ENCODE results near the gene TNXB.
A peak's percentile ranks its signal among the peaks of the same experiment; 100 is the strongest.
"Not testable (repeated sequence)": the region's sequence is repeated elsewhere in the genome, so short reads cannot be mapped to it uniquely, and the experiment has no call there.

TNXB gene

DNA sequence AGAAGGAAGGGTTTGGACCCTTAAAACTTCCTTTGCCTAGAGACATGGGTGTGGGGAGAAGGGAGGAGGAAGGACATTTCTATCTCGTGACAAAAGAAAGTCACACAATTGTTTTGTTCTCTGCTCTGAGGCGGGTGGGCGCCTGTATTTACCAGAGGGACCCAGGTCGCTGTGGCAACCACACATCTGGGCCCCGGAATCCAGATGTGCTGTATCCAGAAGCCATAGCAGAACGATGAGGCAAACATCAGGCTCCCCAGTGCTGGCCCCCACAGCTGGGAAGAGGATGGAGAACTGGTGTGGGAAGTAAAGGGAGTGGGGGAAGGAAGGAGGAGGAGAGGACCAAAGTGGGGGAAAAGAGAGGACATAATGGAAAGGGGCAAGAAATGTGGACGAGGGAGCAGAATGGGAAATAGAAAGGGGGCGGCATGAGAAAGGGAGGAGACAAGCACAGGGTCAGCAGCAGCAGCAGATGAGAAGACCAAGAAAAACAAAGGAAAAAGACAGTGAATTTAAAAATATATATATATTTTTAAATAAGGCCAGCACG, 3.4 kb upstream of the TNXB start:
- DNase-seq (ENCODE audit: low read depth): no peak

DNA sequence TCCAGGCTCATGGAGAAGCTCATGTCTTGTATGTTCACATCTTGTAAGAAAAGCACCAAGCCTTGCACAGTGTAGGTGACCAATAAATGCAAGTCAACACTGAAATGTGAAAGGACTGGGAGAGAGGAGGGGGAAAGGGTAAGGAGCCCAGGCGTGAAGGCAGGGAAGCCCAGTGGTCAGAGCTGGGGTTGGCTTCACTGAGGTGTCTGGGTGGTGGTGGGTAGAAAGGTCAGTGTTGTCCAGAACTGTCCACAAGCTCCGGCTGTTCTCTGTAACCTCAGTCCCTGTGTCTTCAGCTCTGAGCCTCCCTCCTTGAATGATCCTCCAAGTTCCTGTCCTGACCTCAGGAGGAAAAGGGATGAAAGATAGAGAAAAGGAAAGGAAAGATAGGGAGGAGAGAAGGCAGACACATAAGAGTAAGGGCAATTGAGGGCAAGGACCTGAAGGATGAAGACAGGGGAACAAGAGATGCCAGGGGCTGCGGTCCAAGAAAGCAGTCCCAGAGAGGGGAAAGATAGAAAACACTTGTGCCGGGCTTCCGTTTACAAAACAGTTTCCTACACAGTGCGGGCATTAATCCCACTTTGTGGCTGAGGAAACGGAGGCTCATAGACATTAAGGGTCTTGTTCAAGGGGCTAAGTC, 2.4 kb upstream of the TNXB start:
- DNase-seq (ENCODE audit: low read depth): no peak

DNA sequence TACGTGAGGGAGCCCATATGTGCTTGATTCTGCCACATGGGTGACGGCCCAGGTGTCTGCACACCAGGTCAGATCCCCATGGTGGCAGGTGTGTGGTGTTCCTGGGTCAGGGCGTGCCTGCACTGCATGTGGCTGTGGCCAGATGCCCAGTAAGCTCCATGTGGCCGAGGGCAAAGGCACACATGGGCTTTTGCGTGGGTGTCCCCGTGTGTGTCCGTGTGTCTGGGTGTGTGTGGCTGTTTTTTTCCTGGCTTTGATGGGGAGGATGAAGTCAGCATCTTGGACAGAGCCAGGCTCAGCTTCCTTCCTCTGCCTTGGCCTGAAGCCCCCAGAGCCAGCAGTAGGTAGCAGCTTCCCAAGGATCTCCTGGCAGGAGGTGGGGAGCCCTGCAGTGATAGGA, 1.5 kb upstream of the TNXB start:
- DNase-seq (ENCODE audit: low read depth): no peak

DNA sequence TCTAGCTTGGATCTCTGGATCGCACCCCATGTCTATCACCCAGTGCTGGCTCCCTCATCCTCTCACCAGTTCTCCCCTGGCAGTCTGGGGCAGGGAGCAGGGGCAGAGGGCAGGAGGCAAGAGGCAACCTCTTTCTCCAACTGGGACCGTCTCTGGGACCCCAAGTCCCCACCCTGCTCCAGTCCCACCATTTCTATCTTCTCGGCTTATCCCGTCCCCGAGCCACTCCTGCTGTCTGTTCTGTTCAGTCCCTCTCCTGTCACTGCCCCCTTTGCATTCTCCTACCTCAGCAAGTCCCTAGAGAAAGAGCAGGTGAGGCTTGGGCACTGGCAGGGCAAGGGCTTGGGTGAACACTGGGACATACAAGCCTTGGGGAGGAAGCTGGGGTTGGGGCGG, 625 bp upstream of the TNXB start:
- no peak for DNase-seq (ENCODE audit: low read depth)

DNA sequence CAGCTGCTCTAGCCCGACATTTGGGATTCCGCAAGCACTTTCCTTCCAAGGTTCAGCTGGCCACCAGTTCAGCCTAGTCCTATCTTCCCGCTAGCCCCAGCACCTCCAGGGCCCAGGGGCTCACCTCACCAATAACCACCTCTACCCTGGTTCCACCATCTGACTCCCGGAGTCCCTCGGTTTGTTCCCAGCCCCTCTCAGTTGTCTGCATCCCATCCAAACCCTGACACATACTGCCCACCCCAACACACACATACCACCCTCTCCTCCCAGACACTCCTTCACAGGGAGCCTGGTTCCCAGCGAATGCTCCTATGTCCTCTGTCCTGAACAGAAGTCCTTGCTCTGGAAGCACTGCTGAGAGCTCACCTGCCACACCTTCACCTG, 418 bp downstream of the TNXB start:
- DNase-seq (ENCODE audit: low read depth): no peak

DNA sequence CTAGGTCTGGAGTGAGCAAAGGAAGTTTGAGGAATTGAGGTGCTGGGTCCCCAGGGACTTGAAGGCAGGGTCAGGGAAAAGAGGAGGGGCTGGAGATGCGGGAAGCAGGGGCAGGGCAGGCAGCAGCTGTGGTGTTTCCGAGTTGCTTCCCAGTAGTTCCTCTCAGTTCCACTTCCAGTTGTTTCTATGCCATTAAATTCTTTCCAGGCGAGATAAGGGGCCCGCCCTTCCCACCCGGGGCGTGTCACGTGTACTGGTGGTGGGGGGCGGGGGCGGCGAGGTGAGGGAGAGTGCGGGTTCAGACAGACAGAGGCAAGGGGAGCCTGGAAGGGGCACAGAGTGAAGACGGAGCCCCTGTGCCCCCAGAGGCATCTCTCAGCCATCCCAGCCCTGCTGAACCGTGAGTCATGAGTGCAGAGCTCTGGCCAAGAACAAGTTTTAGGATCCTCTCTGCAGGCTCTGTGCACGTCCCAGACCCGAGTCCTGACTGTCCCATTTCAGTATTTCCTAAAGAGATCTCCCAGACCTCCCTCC, 977 bp downstream of the TNXB start:
- no peak for DNase-seq (ENCODE audit: low read depth)

DNA sequence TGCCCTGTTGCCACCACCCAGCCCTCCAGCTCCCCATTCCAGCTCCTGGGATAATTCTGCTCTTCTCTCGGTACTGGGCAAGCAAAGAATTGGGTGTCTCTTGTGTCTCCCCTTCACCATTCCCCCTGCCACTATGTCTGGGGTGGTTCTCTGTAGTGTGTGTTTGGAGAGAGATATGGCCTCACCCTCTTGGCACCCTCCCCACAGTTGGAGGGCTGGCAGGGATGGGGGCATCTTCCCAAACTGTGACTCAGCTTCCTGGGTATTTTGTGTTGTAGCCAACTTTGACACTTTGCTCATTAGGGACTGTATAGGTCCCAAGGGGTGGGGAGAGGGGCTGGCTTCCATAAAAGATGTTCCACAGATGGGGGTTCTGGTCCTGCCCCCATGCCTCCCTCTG, 1.7 kb downstream of the TNXB start:
- no peak for DNase-seq (ENCODE audit: low read depth)

DNA sequence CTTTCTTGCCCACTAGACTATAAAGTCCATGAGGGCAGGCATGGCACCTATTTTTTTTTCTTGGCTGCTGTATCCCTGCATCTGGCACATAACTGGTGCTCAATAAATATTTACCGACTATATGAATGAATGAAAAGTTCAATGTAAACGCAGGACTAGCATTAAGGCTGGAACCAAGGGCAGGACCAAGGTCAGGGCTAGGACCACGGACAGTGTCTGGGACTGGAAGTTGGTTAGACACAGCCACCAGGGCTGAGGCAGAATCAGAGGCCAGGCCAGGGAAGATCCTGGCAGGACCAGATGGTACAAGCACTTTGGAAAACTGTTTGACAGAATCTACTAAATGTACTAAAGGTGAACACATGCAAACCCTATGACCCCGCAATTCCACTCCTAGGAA, 3.7 kb downstream of the TNXB start:
- no peak for DNase-seq (ENCODE audit: low read depth)

DNA sequence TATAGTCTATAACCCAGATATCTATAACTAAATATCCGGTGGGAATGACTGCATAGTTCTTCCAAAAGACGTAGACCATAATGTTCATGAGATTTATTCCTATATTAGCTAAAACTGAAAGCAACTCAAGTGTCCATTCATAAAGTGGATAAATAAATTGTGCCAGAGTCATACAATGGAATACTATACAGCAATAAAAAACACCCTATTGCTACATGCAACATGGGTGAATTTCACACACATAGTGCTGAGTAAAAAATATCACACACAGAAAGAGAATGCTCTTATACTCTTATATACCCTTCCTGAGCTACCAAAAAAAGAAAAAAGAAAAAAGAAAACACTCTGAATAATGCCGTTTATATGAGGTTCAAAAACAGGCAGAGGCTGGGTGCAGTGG, 6.9 kb downstream of the TNXB start:
- no peak for DNase-seq (ENCODE audit: low read depth)

DNA sequence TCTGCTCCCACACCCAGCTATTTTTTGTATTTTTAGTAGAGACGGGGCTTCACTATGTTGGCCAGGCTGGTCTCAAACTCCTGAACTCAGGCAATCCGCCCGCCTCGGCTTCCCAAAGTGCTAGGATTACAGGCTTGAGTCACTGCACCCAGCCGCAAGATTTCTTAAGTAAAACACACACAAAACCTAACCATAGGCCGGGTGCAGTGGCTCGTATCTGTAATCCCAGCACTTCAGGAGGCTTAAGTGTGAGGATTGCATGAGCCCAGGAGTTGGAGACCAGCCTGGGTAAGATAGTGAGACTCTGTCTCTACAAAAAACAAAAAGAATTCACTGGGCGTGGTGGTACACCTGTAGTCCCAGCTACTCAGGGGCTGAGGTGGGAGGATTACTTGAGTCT, 8.9 kb downstream of the TNXB start:
- not testable (repeated sequence) for DNase-seq (ENCODE audit: low read depth)

DNA sequence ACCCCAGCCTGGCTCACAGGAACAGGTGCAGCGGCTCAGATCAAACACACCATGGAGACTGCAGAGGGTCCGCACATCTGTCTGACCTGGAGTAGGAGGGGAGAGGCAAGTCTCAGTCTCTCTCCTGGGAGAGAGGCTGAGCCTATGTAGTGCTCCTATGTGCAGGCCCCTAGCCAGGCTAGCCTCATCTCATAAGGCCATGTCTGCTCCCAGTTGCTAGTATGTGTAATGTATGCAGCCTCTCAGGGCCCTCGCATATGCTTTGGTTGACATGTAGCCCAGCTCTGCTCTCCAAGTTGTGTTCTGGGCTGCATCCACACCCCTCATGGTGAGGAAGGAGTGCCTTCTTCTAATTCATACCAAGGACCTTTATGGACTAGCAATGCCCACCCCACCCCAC, 11.8 kb downstream of the TNXB start:
- DNase-seq (ENCODE audit: low read depth): no peak

DNA sequence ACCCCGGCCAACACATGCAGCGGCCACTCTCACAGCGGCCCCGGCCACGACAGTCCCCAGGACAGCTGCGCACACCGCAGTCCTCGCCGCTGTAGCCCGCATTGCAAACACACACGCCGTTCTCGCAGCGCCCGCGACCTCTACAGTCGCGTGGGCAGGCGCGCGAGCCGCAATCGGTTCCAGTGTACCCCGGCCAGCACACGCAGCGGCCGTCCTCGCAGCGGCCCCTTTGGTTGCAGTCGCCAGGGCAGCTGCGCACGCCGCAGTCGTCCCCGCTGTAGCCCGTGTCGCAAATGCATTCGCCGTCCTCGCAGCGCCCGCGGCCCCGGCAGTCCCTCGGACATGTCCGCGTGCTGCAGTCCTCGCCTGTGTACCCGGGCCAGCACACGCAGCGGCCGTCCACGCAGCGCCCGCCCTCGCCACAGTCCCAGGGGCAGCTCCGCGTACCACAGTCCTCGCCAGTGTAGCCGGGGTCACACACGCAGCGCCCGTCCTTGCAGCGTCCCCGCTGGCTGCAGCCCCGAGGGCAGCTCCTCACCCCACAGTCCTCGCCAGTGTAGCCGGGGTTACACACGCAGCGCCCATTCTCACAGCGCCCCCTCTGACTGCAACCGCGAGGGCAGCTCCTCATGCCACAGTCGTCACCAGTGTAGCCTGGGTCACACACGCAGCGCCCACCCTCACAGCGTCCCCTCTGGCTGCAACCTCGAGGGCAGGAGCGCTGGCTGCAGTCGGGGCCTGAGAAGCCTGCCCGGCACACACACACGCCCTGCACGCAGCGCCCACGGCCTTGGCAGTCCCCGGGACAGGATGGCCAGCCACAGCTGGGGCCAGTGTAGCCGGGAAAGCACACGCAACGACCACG, 12.5 kb downstream of the TNXB start:
- no peak for DNase-seq (ENCODE audit: low read depth)

DNA sequence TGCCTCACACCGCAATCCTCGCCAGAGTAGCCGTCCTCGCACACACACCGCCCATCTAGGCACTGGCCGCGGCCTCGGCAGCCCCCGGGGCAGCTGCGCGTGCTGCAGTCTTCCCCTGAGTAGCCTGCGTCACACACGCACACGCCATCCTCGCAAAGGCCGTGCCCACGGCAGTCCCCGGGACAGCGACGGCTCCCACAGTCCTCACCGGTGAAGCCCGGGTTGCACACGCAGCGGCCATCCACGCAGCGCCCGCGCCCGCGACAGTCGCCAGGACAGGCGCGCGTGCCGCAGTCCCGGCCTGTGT, 13.1 kb downstream of the TNXB start:
- no peak for DNase-seq (ENCODE audit: low read depth)

DNA sequence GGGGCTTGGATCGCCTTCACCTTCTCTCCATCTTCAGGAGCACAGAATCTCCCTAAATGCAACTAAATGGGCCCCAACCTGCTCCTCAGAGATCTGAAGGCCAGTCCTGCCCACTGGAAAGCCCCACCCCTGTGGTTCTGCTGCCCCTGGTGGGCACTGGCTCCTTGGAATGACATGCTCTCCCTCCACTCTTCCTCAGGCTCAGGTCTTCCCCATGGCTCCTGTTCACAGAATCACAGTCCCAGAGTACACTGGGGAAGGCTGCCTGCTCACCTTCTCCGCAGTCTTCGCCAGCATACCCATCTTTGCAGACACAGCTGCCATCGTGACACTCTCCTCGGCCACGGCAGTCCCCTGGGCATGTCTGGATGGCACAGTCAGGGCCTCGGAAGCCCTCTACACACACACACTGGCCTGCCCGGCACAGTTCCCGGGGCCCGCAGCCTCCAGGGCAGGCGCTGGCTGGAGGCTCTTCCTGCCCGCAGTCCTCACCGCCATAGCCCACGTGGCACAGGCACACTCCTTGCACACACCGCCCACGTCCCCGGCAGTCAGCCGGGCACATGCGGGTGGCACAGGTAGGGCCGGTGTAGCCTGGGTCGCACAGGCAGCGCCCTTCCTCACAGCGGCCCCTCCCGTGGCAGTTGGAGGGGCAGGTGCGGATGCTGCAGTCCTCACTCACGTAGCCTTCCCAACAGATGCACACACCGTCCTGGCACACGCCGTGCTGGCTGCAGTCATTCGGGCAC, 13.6 kb downstream of the TNXB start:
- no peak for DNase-seq (ENCODE audit: low read depth)

DNA sequence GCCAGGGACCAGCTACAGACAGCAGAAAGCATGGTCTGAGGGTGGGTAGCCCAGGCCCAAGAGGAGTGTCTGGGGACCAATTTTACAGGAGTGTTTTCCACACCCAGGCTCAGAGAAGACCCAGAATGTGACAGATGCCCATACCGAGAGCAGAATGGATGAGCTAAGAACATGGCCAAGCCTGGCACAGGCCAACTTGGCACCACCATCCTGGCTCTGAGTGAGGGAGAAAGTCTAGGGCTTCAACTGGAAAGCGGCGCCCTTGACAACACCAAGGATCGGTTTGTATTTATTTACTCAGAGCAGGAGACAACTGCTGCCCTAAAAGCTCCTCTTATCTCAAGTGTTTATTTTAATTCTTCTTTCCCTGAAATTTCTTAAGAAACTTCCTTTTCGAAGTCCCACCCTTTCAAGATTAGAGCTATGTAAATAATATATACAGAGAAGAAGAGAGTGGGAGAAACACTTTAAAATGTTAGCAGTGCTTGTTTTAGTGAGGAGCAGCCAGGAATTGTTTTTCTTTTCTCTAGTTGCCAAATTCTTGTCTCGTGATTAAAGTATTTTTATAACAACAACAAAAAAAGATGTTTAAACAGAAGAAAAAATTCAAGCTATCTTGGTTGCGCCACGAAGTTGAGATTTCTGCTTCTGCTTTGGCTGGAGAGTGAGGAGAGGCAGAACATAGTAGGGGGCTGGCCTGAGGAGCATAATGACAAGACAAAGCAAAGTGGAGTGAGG, 16.2 kb downstream of the TNXB start:
- DNase-seq (ENCODE audit: low read depth): no peak

DNA sequence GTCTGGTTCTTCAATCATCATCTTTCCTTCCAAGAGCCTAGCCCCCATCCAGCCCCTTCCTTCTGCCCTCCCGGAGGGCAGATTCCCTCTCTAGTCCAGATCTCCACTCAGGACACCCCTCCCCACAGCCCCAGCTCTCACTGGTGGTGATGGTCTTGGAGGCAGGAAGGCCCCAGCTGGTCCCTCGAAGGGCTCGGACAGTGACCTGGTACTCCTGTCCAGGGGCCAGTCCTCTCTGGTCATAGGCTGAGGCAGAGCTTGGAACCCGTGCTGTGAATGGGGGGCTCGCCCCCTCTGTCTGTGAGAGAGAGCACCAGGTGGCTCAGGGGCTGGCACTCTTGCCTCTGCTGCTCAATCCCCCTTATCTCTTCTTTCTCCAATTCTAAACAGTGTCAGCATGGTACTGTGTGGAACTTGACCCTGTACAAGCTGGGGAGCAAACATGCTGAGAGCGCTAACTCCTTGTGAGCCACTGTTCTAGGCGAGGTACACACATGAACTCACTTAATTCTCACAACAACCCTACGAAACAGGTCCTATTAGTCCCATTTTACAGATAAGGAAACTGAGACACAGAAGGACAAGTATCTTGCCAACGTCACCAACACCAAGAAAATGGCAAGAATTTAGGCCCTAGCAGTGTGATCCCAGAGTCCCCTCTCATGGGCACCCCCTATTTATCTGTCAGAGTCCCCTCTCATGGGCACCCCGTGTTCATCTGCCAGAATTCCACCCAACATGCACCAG, 19.9 kb downstream of the TNXB start:
- no peak for DNase-seq (ENCODE audit: low read depth)

DNA sequence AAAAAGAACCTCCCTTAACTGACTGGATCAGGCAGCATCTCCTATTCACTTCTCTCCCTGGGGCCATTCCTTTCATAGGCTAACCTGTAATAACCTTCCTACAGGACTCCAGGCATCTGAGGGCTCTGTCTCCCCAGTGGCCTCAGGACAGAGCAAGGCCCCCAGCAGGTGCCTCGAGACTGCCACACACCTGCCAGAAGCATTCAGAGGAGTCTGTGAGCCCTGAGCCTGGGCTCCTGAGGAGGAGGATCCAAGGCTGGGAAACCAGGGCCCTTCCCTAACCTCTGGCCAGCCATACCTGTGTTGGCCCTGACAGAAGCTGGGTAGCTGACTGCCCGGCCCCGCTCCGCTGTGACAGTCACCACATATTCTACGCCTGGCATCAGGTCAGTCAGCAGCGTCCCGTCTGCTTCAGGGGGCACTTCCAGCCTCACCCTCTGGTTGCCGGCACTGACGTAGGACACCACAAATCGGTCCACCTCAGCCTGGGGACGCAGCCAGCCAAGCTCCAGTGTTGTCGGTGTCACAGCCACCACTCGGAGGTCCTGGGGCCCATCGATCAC, 20.6 kb downstream of the TNXB start:
- no peak for DNase-seq (ENCODE audit: low read depth)

DNA sequence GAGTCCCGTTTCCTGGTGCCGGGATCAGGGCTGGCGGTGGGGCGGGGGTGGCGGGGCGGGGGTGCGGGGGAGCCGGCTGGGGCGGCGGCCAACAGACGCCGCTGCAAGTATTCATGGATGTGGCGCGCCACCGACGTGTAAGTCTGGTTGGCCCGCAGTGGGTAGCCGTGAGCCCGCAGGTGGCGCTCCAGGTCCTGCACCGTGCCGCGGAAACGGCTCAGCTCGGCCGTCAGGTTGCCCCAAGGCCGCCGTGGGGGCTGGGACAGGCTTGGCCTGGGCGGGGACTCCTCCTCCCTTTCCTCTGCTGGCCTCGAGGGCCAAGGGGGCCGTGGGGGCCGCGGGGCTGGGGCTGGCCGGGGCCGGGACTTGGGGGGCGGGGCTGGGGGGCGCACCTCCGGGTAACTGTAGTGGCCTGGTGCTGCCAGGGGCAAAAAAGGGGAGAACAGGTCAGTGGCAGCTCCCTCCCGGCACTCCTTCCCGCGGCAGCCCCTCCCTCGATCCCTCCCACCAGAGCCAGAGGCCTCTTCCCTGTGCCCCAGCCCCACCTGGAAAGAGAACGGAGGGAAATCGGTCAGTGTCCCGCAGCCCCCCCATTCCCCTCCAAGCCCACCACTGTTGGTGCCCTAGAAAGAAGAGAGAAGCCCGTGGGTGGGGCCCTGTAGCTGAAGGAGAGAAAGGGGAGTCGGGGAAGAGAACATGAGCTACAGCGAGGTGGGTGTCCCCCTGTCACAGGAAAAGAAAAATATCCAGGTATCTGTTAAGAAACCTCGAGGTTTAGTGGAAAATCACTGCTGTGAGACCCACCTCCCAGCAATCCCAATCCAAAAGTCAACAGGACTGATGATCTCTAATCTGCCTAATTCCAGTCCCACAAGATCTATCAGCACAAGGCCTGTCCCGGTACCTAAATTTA, 21.3 kb downstream of the TNXB start:
- DNase-seq (ENCODE audit: low read depth): peak; percentile 25

DNA sequence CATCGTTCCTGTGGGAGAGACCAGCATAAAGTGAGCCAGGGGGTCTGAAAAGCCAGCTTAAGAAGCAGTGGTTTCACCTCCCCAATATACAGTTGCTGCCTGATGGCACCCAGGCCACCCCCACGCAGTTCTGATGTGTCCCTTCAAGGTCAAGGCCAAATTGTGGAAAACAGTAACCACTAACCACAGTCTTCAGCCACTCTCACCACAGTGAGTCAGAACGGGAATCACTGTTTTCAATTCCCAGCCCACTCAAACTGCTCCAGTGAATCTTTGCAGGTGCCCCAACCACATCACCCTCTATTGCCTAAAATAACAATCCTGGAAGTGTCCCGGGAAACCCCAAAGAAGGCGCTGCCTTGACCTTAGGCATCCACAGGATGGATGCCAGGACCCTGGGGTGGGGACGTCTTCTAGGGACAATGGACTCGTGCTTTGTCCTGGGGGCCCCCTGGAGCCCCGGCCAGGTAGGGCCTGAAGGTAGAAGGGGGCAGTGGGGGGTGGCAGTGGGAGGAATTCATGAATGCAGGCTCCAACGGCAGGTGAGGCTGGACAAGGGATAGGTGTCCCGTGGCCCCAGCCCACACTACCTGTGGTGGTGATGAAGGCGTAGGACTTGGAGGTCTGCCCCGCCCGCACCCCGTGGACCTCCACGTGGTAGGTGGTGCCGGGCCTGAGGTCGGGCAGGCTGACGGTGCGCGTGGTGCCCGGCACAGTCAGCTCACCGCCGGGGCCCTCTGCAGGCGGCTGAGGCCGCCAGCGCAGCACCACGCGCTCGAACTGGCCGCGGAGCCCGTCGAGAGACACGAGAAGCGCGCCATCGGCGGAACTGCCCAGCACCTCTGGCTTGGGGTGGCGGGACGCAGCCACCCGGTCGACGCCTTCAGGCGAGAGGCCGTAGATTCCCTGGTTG, 22.2 kb downstream of the TNXB start:
- no peak for DNase-seq (ENCODE audit: low read depth)

Data from stimulated activated CD8-positive, alpha-beta memory T cell treated with anti-CD3 and anti-CD28 coated beads, Interleukin-15, amount 100 ng/mL, for 24 hours (primary cell).